ENCODE measurements around the gene TSC22D3. TPM values are rescaled to one million over a fixed set of nuclear protein-coding genes. Genes with fewer than 3 reads are reported as not detected.

TSC22D3 gene
- total RNA-seq, 4 donors from 2014 or later = 101 to 786 (median 475) TPM

DNA sequence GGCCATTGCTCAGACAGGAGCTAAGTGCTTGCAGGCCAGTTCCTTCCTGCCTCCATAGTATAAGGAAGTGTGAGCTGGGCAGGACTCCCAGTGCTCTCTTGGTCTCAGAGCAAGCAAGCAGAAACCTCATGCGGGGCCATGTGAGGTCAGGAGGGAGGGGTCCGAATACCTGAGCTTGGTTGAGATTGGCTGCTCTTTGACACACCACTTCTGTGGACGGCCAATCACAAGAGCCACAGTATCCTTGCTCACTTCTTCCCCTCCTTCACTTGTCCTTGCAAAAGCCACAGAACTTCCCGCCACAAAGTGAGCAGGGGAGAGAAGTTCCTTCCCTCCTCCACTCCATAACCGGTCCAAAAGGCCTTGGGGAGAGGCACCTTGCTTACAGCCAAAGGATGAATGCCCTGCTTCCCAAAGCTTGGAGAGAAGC, 90.6 kb downstream of the TSC22D3 start:
- H3K27ac ChIP-seq = peak overlapping the region; percentile 67 to 80
- no peaks in the 10 kb centered on the region for H3K9me3 ChIP-seq
- no peak overlapping the region for H3K4me3 ChIP-seq
- H3K4me1 ChIP-seq = peaks cover 4 to 5% of the 10 kb centered on the region in 2 donors
- DNase-seq = peak; percentile 65 to 81
- no peaks in the 10 kb centered on the region for H3K36me3 ChIP-seq
- H3K27me3 ChIP-seq = no peaks in the 10 kb centered on the region
- TF ChIP-seq POLR2A (IDR thresholded peaks at IDR 0.05) = peak; percentile 20 to 47
- TF ChIP-seq, protein P1, sequence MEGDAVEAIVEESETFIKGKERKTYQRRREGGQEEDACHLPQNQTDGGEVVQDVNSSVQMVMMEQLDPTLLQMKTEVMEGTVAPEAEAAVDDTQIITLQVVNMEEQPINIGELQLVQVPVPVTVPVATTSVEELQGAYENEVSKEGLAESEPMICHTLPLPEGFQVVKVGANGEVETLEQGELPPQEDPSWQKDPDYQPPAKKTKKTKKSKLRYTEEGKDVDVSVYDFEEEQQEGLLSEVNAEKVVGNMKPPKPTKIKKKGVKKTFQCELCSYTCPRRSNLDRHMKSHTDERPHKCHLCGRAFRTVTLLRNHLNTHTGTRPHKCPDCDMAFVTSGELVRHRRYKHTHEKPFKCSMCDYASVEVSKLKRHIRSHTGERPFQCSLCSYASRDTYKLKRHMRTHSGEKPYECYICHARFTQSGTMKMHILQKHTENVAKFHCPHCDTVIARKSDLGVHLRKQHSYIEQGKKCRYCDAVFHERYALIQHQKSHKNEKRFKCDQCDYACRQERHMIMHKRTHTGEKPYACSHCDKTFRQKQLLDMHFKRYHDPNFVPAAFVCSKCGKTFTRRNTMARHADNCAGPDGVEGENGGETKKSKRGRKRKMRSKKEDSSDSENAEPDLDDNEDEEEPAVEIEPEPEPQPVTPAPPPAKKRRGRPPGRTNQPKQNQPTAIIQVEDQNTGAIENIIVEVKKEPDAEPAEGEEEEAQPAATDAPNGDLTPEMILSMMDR (IDR thresholded peaks at IDR 0.05) = no peak
- intact Hi-C loops (cut with DNase I; ENCODE audit: low total_unique reads) = no loop called here

DNA sequence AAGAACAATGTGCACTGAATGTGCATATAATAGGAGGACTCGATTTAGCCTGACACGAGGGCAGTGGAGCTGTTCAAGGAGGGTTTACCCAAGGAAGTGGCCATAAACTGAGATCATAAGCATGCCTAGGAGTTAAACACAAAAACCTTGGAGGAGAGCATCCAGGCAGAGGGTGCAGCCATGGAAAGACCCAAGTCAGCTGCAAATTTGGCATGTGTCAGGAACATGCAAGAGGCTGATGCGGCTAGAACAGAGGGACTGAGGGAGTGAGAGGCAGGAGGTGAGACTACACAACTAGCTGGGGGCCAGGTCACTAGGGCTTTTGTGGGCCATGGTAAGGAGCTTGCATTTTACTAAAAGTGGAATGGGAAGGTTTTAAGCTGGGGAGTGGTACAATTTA, 91.7 kb downstream of the TSC22D3 start:
- peaks cover 4 to 5% of the 10 kb centered on the region in 2 donors for H3K4me1 ChIP-seq
- H3K27ac ChIP-seq = peak overlapping the region; percentile 58 to 80
- peak in 1 of 2 donors; percentile 11 for DNase-seq

DNA sequence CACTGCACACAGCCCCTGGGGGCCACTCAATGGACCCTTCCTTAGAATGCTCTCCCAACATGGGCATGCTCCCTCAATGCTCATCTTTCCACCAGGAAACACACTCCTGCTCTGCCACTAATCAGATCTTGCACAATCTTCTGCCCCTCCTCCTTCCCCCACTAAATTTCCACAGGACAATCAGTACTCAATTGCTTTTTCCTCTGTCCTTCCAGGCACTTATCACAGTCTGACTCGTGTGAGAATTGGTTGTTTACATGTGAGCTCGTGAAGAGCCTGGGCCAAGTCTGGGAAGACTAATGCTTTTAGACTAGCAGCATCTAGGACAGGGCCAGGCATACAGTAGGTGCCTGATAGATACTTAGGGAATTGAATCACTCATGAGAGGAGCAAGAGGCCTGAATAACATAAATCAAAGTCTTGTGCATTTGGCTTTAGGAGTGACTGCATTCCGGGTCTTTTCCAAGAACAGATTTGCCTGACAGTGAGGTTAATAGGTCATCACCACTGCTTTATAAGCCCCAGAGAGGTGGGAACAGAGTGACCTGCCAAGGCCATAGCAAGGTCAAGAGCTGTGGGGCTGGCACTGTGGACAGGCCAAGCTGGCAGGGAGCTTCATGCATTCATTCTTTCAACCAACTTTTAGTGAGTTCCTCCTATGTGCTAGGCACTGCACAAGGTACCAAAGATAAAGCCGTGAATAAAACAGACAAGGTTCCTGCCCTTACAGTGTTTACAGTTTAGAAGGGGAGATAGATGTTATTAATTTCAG, 92.3 kb downstream of the TSC22D3 start:
- no peaks in the 10 kb centered on the region for H3K27me3 ChIP-seq
- no peaks in the 10 kb centered on the region for H3K36me3 ChIP-seq
- H3K9me3 ChIP-seq = no peaks in the 10 kb centered on the region
- DNase-seq = peak; percentile 58 to 81
- H3K4me1 ChIP-seq = peaks cover 4 to 5% of the 10 kb centered on the region in 2 donors
- H3K4me3 ChIP-seq = no peak overlapping the region
- intact Hi-C loops (cut with DNase I; ENCODE audit: low total_unique reads) = no loop called here
- peak overlapping the region; percentile 75 to 80 for H3K27ac ChIP-seq
- TF ChIP-seq, protein P1 (IDR thresholded peaks at IDR 0.05) = no peak
- TF ChIP-seq POLR2A (IDR thresholded peaks at IDR 0.05) = no peak

More for the DNA sequence above, 91.7 kb downstream of the TSC22D3 start:
- intact Hi-C loops (cut with DNase I; ENCODE audit: low total_unique reads) = no loop called here
- Histone ChIP-seq H3K27me3 (no peaks in the 10 kb centered on the region), H3K36me3 (no peaks in the 10 kb centered on the region), H3K9me3 (no peaks in the 10 kb centered on the region), H3K4me3 (no peak overlapping the region)
- no peak for TF ChIP-seq POLR2A (IDR thresholded peaks at IDR 0.05)

DNA sequence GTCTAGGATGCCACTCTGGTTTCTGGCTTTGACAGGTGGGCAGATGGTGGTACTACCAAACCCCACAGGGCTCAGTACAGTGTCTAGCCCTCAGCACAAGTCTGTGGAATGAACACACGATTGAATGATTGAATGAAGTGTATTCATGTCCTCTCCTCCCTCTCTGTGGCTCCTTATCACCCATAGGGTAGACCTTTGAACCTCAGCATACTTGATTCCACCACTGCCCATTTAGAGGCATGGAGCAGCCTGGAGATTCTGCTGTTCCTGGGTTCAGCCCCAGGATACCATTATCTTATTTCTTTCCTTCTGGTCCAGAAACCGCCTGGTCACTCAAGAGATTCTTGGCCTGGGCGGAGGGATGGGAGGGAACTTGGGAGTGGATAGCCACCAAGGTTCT, 93.3 kb downstream of the TSC22D3 start:
- H3K4me1 ChIP-seq = peaks cover 4 to 5% of the 10 kb centered on the region in 2 donors

DNA sequence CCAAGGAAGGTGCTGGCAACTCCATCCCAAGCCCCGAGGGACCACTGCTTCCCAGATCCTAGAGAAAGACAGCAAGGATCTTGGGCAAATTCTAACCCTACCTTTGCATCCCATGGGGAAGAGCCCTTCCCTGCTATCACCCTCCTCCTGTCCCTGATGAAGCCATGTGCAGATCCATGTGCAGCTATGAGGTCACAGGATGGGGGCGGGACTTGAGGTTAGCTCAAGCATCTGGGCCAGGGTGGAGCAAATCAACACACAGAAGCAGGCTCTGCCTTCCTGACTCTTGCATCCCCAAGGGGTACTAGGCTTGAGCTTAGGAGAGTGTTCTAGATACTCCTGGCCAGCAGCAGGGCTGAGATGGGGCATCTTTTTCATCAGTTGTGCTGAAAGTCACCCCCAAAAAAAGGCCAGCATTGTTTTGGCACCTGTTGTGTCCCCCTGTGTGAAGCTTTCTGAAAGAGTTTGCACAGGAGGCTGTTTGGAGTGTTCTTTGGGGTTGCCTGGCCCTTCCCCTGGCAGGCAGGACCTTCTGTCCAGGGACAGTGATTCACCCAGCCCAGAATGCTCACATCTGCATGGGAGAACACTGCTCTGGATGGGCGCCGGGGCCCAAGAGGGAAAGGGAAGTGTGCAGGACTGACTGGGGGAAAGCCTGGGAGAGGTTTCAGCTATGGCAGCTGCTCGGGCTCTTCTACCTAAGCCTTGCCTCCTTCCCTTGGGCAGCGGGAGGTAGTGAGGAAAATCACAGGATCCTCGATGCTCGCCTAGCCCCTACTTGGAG, 96.4 kb downstream of the TSC22D3 start:
- Histone ChIP-seq H3K27me3 (no peaks in the 10 kb centered on the region), H3K4me3 (no peak overlapping the region)
- intact Hi-C loops (cut with DNase I; ENCODE audit: low total_unique reads) = no loop called here

More for the DNA sequence above, 93.3 kb downstream of the TSC22D3 start:
- peak overlapping the region; percentile 75 to 80 for H3K27ac ChIP-seq
- H3K27me3 ChIP-seq = no peaks in the 10 kb centered on the region
- H3K4me3 ChIP-seq = no peak overlapping the region
- DNase-seq = peak in 1 of 2 donors; percentile 13
- H3K36me3 ChIP-seq = no peaks in the 10 kb centered on the region
- no peaks in the 10 kb centered on the region for H3K9me3 ChIP-seq
- intact Hi-C loops (cut with DNase I; ENCODE audit: low total_unique reads) = no loop called here
- TF ChIP-seq POLR2A (IDR thresholded peaks at IDR 0.05) = no peak
- TF ChIP-seq, protein P1 (IDR thresholded peaks at IDR 0.05) = no peak

More for the DNA sequence above, 96.4 kb downstream of the TSC22D3 start:
- Histone ChIP-seq H3K9me3 (no peaks in the 10 kb centered on the region), H3K4me1 (peaks cover 4 to 5% of the 10 kb centered on the region in 2 donors), H3K27ac (peak overlapping the region; percentile 94), H3K36me3 (no peaks in the 10 kb centered on the region)
- TF ChIP-seq POLR2A (IDR thresholded peaks at IDR 0.05) = peak in 1 of 2 donors; percentile 46
- TF ChIP-seq, protein P1 (IDR thresholded peaks at IDR 0.05) = no peak
- peak; percentile 79 to 87 for DNase-seq

All from uterus (tissue), 4 donors.